Kidney (tissue), 14 donors: ENCODE measurements around the gene GLOD4. TPM values are rescaled to one million over a fixed set of nuclear protein-coding genes. Genes with fewer than 3 reads are reported as not detected.

ENCODE experiments used
- DNase-seq, 5 donors: peaks; one replicate each; pipeline ENCODE4 v3.0.0-alpha.2; 2013 to 2020
- FAIRE-seq: peaks from 2 replicates; lab custom pipeline; 2012; peaks lifted over from hg19 to GRCh38; lab: Jason Lieb, UNC
- H3K27ac ChIP-seq, 2 donors: one replicate each; pipeline ENCODE4 v1.7.0; 2013; ENCODE audit warnings: low read depth in 2 of 2, low read length in 2 of 2, inconsistent platforms in 1 of 2
- H3K27me3 ChIP-seq: one replicate; pipeline ENCODE4 v1.7.1; 2013; ENCODE audit warnings: low read length, inconsistent platforms; ENCODE audit not compliant: control insufficient read depth, insufficient read depth
- H3K36me3 ChIP-seq, 3 donors: one replicate each; pipeline versions ENCODE4 v1.7.0 to v1.7.1; 2013; ENCODE audit warnings: low read length in 3 of 3, control low read depth in 1 of 3, inconsistent platforms in 1 of 3; ENCODE audit not compliant: insufficient read depth in 3 of 3, control insufficient read depth in 2 of 3
- H3K4me1 ChIP-seq, 3 donors: one replicate each; pipeline versions ENCODE4 v1.7.0 to v1.7.1; 2013; ENCODE audit warnings: low read length in 3 of 3, inconsistent platforms in 1 of 3, low read depth in 1 of 3; ENCODE audit not compliant: control insufficient read depth in 2 of 3, insufficient read depth in 2 of 3
- H3K4me3 ChIP-seq, 3 donors: one replicate each; pipeline versions ENCODE4 v1.7.0 to v1.8.1; 2013; ENCODE audit warnings: low read length in 3 of 3, control low read depth in 1 of 3, inconsistent platforms in 1 of 3
- H3K9ac ChIP-seq, 3 donors: one replicate each; pipeline versions ENCODE4 v1.7.0 to v1.7.1; 2013; ENCODE audit warnings: low read length in 3 of 3, control low read depth in 1 of 3, inconsistent platforms in 1 of 3
- H3K9me3 ChIP-seq, 3 donors: one replicate each; pipeline versions ENCODE4 v1.7.0 to v1.7.1; 2013; ENCODE audit warnings: low read length in 3 of 3, control low read depth in 1 of 3, inconsistent platforms in 1 of 3; ENCODE audit not compliant: control insufficient read depth in 2 of 3, insufficient read depth in 1 of 3
- CTCF ChIP-seq: IDR thresholded peaks from 3 replicates; pipeline ENCODE4 v1.5.1; 2012; ENCODE audit warnings: mild to moderate bottlenecking, moderate library complexity, borderline replicate concordance; ENCODE audit not compliant: insufficient read depth; ENCODE audit errors: extremely low read depth
- intact Hi-C: fragments of 100-400 bp; cut with DNase I; formaldehyde crosslinking; loops from one replicate; pipeline ENCODE4 v1.11.1; 2022
- polyA plus RNA-seq: library from polyadenylated mRNA; stranded (reverse); fragments of 350-450 nt; fragmentation: Illumina TruSeq; extraction: RNeasy Lipid Tissue Mini Kit (QIAGEN cat#74804); gene quantifications from one replicate; pipeline ENCODE4 v1.2.3, GENCODE V29; 2014; ENCODE audit warnings: low read depth, low replicate concordance; ENCODE audit not compliant: insufficient read depth
- total RNA-seq: library from RNA; stranded (reverse); fragmentation: NEBNext Ultra II Directional; extraction: Animal tissue kit (Norgen Biotek cat#: 25700); gene quantifications from one replicate; pipeline ENCODE4 v1.2.1, GENCODE V29; 2021
- donor health status: control.
- donor health status: control.
- donor health status: control.
- donor health status: control.
- donor health status: control.
- donor health status: DM: yes; HTN: yes; CAD: no.
- donor health status: Normal renal cell carcinoma (clear cell type).

The GLOD4 gene
- total and polyA plus RNA-seq, 2 donors from 2014 or later, result 70.6 to 90.8 TPM

- no peak overlapping the region for H3K27ac ChIP-seq
- DNase-seq, result no peak
- peaks cover 0 to 2% (median under 1%) of the 10 kb centered on the region in 3 donors for H3K36me3 ChIP-seq
- no peak overlapping the region for H3K4me3 ChIP-seq
- FAIRE-seq, result no peak
- no peak overlapping the region for H3K9ac ChIP-seq
- no peak for TF ChIP-seq CTCF
- peaks cover 0 to 15% (median 4%) of the 10 kb centered on the region in 3 donors for H3K4me1 ChIP-seq
- no peaks in the 10 kb centered on the region for H3K27me3 ChIP-seq
- intact Hi-C loops, result no loop called here
- no peaks in the 10 kb centered on the region for H3K9me3 ChIP-seq
Measured at GRCh38 chr17:753418-753817, 28.7 kb downstream of the GLOD4 start.

GRCh38 chr17:752620-753219, 29.4 kb downstream of the GLOD4 start:
- Histone ChIP-seq H3K27me3 (no peaks in the 10 kb centered on the region), H3K4me3 (peak overlapping the region; percentile 71 to 84 (median 80)), H3K9ac (peak overlapping the region; percentile 37 to 93 (median 73)), H3K4me1 (peaks cover 0 to 15% (median 4%) of the 10 kb centered on the region in 3 donors), H3K9me3 (no peaks in the 10 kb centered on the region), H3K27ac (peak overlapping the region; percentile 7 to 43), H3K36me3 (peaks cover 0 to 7% (median 2%) of the 10 kb centered on the region in 3 donors)
- FAIRE-seq (no peak), DNase-seq (peak; percentile 72 to 90 (median 83))
- intact Hi-C loops, result no loop called here
- TF ChIP-seq CTCF, result no peak

- FAIRE-seq, result no peak
- peaks cover 0 to 15% (median 4%) of the 10 kb centered on the region in 3 donors for H3K4me1 ChIP-seq
- intact Hi-C loops, result no loop called here
Measured at GRCh38 chr17:752002-752619, 30.0 kb downstream of the GLOD4 start, which contains the start of gene GEMIN4. TSS of gene GEMIN4 (minus strand) at chr17:752264. CDS start at chr17:752142, 122 bp downstream.

More at GRCh38 chr17:752002-752619, 30.0 kb downstream of the GLOD4 start, which contains the start of gene GEMIN4:
- no peaks in the 10 kb centered on the region for H3K27me3 ChIP-seq
- peak within 1 kb of the TSS; percentile 50 to 93 (median 75) for H3K9ac ChIP-seq
- H3K9me3 ChIP-seq, result no peaks in the 10 kb centered on the region
- peak; percentile 91 for TF ChIP-seq CTCF
- H3K27ac ChIP-seq, result peak within 1 kb of the TSS; percentile 7 to 43
- peak; percentile 96 to 97 (median 97) for DNase-seq
- H3K4me3 ChIP-seq, result peak within 1 kb of the TSS; percentile 75 to 84 (median 80)
- H3K36me3 ChIP-seq, result peaks cover 0 to 13% (median 5%) of the 10 kb centered on the region in 3 donors
